Stomach (tissue), 4 donors: ENCODE data around the gene ZNF823.

Experiments used
- CTCF ChIP-seq, 7 experiments: fragments of 450-650 bp in 4 of 7; fragments of 200-600 bp in 3 of 7; sonication (generic) in 3 of 7; IDR thresholded peaks; one replicate each; pipeline ENCODE4 v1.5.1; 2016 to 2019; ENCODE audit warnings: antibody characterized with exemption in 7 of 7, control low read depth in 2 of 7, mild to moderate bottlenecking in 1 of 7
- EP300 ChIP-seq: sonication (generic); formaldehyde crosslinking; IDR thresholded peaks from one replicate; pipeline ENCODE4 v1.6.1; 2017; ENCODE audit warnings: antibody characterized with exemption
- POLR2A ChIP-seq, 4 donors: fragments of 450-650 bp; IDR thresholded peaks; one replicate each; pipeline ENCODE4 v1.6.1; 2016; ENCODE audit warnings: antibody characterized with exemption in 4 of 4, control low read depth in 2 of 4, mild to moderate bottlenecking in 1 of 4, moderate library complexity in 1 of 4

- no peak for TF ChIP-seq CTCF (IDR thresholded peaks at IDR 0.05)
- TF ChIP-seq EP300, result no peak
- TF ChIP-seq POLR2A (IDR thresholded peaks at IDR 0.05), result no peak
Observed at GRCh38 chr19:11697284-11697855, 41.4 kb downstream of the ZNF823 start.
